ENCODE data around the gene MAU2.
A peak's percentile ranks its signal among the peaks of the same experiment; 100 is the strongest.
"Not testable (repeated sequence)": the region's sequence is repeated elsewhere in the genome, so short reads cannot be mapped to it uniquely, and the experiment has no call there.

MAU2 gene

DNA sequence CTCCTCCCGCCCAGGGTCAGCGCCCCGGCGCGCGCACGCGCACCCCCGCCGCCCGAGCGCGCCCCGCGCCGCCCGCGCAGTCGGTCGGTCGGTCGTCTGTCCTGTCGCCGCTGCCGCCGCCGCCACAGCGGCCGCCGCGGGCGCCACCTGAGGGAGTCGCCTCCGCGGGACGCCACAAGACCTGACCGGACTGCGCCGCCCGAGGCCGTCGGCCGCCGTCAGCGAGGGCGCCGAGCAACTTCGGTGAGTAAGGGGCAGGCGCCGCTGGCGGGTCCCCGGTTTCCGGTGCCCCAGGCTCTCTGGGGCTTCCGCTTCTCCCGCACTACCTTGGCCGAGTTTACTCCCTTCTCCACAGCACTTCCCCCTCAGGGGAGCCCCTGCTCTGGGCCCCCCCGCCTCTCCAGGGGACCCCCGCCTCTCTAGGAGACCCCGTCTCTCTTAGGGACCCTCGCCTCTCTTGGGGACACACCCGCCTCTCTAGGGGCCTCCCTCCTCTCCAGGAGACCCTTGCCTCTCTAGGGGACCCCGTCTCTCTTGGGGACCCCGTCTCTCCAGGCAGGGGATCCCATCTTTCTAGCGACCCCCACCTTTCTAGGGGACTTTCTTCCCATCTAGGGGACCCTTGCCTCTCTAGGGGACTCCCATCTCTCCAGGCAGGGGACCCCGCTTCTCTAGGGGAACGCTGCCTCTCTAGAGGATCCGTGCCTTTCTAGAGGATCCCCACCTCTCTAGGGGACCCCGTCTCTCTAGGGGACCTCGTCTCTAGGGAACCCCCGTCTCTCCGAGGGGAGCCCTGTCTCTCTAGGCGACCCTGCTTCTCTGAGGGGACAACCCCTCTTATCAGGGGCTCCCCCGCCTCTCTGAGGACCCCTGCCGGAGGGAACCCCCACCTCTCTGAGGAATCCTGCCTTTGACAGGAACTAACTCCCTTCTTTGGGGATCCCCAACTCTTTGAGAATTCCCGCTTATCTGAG is 65.6 kb downstream of the MAU2 start:
- DNase-seq, result no peak

DNA sequence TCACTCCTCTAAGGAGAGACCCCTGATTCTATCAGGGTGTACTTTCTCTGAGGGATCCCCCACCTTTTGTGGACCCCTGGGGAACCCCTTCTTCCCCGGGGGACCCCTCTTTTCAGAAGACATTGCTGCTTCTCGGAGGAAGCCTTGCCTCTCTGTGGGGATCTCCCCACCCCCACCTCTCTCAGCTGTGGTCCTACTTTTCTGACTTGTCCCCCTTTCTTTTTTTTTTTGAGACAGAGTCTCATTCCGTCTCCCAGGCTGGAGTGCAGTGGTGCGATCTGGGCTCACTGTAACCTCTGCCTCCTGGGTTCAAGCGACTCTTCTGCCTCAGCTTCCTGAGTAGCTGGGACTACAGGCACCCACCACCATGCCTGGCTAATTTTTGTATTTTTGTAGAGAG is 66.5 kb downstream of the MAU2 start:
- no peak for DNase-seq

DNA sequence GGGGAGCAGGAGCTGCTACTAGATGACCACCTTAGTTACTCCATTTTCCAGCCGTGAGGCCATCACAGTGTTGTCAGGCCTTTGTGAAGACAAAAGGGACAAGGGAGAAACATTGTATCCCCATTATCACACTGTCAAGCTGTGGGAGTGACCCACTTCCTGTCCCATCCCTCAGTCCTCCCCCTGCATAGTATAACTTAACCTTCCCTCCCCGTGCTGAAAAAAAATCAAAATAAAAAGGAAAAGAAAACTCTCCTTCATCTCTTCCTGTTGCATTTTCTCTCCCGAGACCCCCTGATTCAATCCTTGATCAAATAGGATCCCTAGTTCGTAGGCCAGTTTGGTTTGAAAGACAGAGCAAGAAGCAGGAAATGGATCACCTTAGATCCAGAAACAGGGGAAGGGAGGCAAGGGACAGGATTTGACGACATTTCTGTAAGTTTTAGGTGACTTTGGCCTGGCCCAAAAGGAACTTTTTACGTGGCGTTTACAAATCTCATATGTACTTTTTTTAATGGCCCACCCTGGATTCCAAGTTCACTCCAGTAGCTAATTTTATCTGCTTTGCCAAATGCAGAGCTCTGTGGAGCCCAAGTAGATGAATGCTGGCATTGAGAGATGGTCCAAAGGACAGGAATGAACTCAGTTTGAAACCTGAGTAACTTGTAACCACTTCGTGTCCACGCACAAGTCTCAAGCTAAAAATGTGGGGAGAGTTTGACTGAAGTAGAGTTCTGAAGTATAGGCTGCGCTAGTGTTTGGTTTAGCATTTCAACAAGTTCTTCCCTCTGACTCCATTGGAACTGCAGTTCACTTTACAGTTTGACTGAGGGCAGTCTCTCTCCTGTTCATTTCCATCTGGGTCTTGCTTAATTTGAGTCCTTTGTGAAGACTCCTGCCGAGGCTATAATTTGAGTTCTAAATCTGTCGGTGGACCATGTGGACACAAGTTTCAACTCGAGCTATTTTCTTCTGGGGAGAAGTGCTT is 68.2 kb downstream of the MAU2 start:
- DNase-seq, result no peak

DNA sequence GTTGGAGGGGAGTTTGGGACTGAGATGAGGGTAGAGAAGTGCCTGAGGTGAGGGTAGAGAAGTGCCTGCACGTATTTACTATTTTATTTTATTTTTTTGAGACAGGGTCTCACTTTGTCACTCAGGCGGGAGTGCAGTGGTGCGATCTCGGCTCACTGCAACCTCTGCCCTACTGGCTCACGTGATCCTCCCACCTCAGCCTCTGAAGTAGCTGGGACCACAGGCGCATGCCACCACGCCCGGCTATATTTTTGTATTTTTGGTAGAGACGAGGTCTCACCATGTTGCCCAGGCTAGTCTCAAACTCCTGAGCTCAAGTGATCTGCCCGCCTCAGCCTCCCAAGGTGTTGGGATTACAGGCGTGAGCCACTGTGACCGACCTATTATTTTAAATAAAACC is 69.1 kb downstream of the MAU2 start:
- not testable (repeated sequence) for DNase-seq

DNA sequence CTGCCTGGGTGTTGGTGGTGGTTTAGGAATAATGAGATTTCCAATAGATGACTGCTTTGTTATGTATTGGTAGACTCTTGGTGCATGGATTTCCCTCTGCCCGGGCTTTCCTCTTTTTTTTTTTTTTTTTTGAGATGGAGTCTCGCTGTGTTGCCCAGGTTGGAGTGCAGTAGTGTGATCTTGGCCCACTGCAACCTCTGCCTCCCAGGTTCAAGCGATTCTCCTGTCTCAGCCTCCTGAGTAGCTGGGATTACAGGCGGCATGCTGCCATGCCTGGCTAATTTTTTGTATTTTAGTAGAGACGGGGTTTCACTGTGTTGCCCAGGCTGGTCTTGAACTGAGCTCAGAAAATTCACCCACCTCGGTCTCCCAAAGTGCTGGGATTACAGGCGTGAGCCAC is 73.7 kb downstream of the MAU2 start:
- DNase-seq, result not testable (repeated sequence)

DNA sequence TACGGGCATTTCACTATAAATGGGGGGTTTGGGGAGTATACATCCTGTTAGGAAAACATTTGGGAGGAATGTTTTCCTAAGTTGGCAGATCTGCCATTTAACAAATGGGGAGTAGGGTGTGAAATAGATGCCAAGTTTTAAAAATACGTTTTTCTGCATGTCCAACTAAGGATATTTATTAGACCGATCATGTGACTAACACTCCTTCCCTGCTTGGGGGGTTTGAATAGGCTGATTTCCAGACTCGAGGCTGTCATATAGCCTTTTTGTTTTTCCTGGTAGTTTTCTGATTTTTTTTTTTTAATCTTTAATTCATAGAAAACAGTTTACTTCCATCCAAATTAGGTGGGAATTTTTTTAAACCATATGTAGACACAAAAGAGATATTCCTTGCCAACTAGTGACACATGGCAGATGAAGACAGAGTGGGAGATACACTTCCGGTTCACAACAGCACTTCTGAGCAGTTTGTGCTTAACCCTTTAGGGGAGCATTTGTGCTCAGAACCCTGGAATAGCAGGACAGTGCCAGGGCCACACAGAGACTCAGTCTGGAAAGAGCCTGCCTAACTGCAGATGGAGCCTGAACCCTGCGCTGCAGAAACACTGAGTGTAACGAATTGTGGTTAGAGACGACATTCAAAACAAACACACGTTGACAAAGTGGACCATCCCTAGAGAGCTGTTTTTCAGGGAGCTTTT is 79.3 kb downstream of the MAU2 start:
- no peak for DNase-seq

DNA sequence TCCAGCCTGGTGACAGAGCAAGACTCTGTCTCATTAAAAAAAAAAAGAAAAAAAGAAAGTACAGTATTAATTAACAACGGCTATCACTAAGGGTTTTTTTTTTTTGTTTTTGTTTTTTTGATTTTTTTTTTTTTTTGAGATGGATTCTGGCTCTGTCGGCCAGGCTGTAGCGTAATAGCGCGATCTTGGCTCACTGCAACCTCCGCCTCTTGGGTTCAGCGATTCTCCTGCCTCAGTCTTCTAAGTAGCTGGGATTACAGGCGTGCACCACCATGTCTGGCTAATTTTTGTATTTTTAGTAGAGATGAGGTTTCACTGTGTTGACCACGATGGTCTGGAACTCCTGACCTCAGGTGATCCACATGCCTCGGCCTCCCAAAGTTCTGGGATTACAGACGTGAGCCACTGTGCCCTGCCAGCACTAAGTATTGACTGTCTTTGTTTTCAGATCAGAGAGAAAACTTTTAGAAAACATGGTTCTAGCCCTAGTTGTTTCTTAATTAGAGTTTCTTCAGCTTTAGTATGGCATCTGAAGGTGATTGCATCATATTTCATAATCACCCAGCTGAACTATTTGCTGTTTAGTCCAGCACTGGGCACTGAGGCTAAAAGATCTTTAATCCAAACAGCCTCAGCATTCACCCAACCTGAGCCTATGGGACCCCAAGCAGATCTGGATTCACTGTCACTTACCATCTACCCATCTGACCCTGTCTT is 82.2 kb downstream of the MAU2 start:
- DNase-seq, result no peak

DNA sequence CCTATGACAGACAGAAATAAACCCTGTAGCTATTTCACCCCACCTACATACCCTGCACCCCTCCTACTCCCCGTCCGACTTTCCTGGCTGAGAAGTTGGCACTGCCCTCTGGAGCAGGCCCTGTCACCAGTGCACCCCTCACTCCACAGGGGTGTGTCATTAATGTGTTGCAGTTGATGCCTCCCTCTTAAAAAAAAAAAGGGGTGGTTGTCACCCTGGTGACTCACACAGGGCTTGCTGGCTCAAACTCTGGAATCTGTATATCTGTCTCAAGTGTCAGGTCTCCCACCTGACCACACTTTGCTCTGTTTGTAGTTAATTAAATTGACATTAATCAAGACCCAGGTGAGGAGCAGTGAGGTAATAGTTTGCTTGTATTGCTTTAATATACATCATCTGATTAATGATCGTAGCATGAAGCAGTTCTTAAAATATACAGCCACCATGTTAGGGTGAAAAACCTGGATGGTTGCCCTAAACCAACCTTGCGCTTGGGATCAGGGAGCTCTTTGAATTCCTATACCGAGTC is 82.8 kb downstream of the MAU2 start:
- DNase-seq, result no peak

DNA sequence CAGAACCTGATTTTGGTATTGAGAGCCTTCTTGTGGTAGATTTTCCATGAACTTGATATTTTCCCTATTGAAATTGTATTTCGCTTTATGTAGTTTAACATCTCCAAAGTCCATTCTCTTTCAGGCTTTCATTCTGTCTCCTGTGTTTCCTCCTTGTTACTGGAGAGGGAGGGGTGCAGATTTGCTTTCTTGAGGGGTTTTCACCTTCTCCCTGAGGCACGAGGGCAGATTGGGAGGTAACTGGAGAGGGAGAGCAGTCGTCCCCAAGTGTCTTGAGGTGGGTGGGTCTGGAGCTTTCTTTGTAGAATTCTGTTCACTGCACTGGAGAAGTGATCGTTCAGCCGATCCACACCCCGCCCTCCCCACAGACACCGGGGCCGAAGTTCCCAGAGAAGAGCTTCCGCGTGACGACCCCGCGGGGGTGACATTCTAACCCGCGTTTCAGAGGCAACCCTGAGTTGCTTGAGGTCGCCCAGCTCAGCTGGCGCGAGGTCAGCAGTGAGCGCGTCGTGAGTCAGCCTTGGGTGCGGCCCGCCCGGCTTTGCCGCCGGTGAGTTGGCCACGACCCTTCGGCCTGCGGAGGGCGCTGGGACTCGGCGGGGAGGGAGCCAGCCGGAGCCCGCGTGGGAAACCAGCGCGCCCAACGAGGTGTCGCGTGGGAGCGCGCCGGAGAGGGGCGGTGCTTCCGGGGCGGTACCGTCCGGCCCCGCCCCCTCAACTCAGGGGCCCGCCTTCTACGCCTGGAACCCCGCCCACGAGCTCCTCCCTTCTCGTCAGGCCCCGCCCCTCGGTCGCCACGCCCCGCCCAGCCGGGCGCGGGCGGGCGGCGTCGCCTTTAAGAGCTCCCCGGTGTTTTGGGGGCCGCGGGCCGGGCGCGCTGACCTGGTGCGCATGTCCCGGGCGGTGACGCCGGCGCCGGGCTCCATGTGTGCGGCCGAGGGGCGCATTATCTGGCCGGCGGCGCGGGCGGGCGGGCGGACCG is 84.5 kb downstream of the MAU2 start, which contains the start of gene GATAD2A:
Gene GATAD2A, plus strand, starts transcription at position 797 of the 982 bp plus-strand sequence. CDS start 59,671 bp downstream, outside the sequence.
- peak; percentile 97 for DNase-seq

DNA sequence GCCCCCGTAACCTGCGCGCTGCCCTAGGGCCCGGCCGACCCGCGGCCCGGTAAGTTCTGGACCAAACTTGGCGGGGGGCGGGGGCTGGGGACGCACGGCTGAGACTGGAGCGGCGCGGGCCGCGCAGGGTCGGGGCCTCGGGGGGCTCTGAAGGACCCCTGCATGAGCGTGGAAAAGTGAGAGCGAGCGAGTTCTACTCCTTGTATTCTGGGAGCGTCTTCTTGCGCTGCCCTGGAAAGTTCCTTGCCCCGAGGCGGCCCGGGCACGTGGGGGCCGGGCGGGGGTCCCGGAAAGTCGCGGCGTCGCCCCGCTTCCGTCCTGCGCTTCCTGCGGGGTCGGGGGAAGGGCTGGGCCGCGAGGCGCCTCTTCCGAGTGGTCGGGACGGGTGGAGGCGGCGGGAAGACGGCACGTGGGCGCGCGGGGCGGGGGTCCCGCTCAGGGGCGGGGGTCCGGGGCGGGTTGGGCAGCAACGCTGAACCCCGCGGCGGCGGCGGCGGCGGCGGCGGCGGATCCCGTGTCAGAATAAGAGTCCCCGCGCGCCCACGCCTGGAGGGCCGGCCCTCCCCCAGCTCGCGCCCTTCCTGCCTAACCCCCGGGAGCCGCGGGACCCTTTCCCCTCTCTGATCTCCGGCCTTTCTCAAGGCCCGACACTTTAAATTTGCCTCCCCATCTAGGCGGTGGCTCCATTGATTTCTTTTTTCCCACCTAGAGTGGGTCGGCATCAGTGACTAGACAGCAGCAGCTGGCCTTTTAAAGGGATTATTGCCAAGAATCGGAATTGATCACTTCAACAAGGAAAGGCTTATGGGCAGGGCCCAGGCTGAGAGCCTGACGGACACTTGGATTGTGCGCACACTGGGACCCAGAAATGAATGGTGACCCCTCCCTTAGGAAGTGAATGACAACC is 85.6 kb downstream of the MAU2 start:
- peak; percentile 78 for DNase-seq

DNA sequence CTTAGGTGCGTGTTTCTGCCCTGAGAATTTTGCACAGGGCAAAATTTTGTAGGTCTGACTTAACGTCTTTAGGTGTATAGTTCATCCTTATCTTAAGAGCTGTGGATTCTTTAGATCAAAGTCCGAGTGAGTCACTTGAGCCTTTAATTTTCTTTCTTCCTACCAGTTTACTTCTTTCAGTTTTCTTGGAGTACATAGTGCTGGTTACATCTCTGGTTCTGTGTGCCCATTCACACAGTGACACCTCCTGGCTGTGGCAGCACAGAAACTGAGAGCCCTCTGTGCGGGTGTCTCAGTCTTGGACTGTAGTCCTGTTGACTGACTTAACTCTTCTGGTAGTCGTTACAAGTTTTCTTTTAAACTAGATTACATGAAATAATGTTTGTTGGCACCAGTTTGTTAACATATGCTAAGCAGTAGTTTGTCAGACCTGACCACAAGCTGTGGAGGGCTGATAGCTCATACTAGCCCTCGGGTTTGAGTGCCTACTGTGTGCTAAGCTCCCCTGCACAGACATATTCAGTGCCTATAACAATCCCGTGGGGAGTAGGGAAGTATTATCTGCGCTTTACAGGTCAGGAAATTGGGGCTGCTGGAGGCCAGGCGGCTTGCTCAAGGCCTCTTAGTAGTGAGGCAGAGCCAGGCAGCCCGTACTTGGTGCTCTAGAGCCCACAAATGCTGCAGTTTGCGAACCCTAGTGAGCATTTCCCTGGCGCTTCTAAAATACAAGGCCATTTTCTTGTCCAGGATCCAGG is 86.4 kb downstream of the MAU2 start:
- DNase-seq, result no peak

DNA sequence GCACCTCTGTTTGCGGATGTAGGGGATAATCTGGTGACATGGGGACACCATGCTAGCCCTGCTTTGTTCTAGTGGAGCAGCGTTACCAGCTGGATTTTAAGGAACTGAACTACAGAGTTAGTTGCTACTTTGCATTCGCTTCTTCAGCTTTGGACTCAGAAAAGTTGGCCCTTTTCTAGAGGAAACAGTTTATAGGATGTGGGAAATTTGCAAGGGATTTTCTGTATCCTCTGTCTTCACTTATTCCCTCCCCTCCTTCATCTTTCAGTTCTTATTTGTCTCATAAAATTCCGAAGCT is 87.0 kb downstream of the MAU2 start:
- no peak for DNase-seq
